Kidney (tissue), 14 donors: ENCODE measurements around the gene NDUFA12. TPM values are rescaled to one million over a fixed set of nuclear protein-coding genes. Genes with fewer than 3 reads are reported as not detected.
A peak's percentile ranks its signal among the peaks of the same experiment; 100 is the strongest.

ENCODE experiments used
- DNase-seq, 5 donors: peaks; one replicate each; pipeline ENCODE4 v3.0.0-alpha.2; 2013 to 2020
- FAIRE-seq: peaks from 2 replicates; lab custom pipeline; 2012; peaks lifted over from hg19 to GRCh38; lab: Jason Lieb, UNC
- H3K27ac ChIP-seq, 2 donors: one replicate each; pipeline ENCODE4 v1.7.0; 2013; ENCODE audit warnings: low read depth in 2 of 2, low read length in 2 of 2, inconsistent platforms in 1 of 2
- H3K27me3 ChIP-seq: one replicate; pipeline ENCODE4 v1.7.1; 2013; ENCODE audit warnings: low read length, inconsistent platforms; ENCODE audit not compliant: control insufficient read depth, insufficient read depth
- H3K36me3 ChIP-seq, 3 donors: one replicate each; pipeline versions ENCODE4 v1.7.0 to v1.7.1; 2013; ENCODE audit warnings: low read length in 3 of 3, control low read depth in 1 of 3, inconsistent platforms in 1 of 3; ENCODE audit not compliant: insufficient read depth in 3 of 3, control insufficient read depth in 2 of 3
- H3K4me1 ChIP-seq, 3 donors: one replicate each; pipeline versions ENCODE4 v1.7.0 to v1.7.1; 2013; ENCODE audit warnings: low read length in 3 of 3, inconsistent platforms in 1 of 3, low read depth in 1 of 3; ENCODE audit not compliant: control insufficient read depth in 2 of 3, insufficient read depth in 2 of 3
- H3K4me3 ChIP-seq, 3 donors: one replicate each; pipeline versions ENCODE4 v1.7.0 to v1.8.1; 2013; ENCODE audit warnings: low read length in 3 of 3, control low read depth in 1 of 3, inconsistent platforms in 1 of 3
- H3K9ac ChIP-seq, 3 donors: one replicate each; pipeline versions ENCODE4 v1.7.0 to v1.7.1; 2013; ENCODE audit warnings: low read length in 3 of 3, control low read depth in 1 of 3, inconsistent platforms in 1 of 3
- H3K9me3 ChIP-seq, 3 donors: one replicate each; pipeline versions ENCODE4 v1.7.0 to v1.7.1; 2013; ENCODE audit warnings: low read length in 3 of 3, control low read depth in 1 of 3, inconsistent platforms in 1 of 3; ENCODE audit not compliant: control insufficient read depth in 2 of 3, insufficient read depth in 1 of 3
- intact Hi-C: fragments of 100-400 bp; cut with DNase I; formaldehyde crosslinking; loops from one replicate; pipeline ENCODE4 v1.11.1; 2022
- polyA plus RNA-seq: library from polyadenylated mRNA; stranded (reverse); fragments of 350-450 nt; fragmentation: Illumina TruSeq; extraction: RNeasy Lipid Tissue Mini Kit (QIAGEN cat#74804); gene quantifications from one replicate; pipeline ENCODE4 v1.2.3, GENCODE V29; 2014; ENCODE audit warnings: low read depth, low replicate concordance; ENCODE audit not compliant: insufficient read depth
- total RNA-seq: library from RNA; stranded (reverse); fragmentation: NEBNext Ultra II Directional; extraction: Animal tissue kit (Norgen Biotek cat#: 25700); gene quantifications from one replicate; pipeline ENCODE4 v1.2.1, GENCODE V29; 2021
- TF ChIP-seq, protein P1 (sequence below): IDR thresholded peaks from 3 replicates; pipeline ENCODE4 v1.5.1; 2012; ENCODE audit warnings: mild to moderate bottlenecking, moderate library complexity, borderline replicate concordance; ENCODE audit not compliant: insufficient read depth; ENCODE audit errors: extremely low read depth
- donor health status: control.
- donor health status: control.
- donor health status: control.
- donor health status: control.
- donor health status: control.
- donor health status: DM: yes; HTN: yes; CAD: no.
- donor health status: Normal renal cell carcinoma (clear cell type).

NDUFA12 gene
- total and polyA plus RNA-seq, 2 donors from 2014 or later: 79.0 to 246 TPM

DNA sequence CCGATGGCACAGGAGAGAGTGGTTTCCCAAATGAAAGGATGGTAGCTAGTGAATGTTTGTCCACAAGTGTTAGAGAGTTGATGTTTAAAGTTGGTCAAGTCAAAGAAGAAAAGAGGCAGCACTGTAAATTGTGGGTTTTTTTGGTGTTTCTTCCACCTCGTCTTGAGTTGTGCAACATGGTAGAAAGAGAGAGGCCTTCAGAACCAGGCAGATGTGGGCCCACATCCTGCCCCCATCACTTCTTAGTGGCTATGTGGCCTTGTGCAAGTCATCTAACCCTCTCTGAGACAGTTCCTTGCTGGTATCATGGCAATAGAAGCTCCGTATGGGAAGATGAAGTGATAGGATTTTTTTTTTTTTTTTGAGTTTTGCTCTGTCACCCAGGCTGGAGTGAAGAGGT, 60.8 kb downstream of the NDUFA12 start:
- H3K4me1 ChIP-seq: peaks cover 0 to 3% (median 0%) of the 10 kb centered on the region in 3 donors
- no peaks in the 10 kb centered on the region for H3K27me3 ChIP-seq
- no peak overlapping the region for H3K9ac ChIP-seq
- TF ChIP-seq, protein P1, sequence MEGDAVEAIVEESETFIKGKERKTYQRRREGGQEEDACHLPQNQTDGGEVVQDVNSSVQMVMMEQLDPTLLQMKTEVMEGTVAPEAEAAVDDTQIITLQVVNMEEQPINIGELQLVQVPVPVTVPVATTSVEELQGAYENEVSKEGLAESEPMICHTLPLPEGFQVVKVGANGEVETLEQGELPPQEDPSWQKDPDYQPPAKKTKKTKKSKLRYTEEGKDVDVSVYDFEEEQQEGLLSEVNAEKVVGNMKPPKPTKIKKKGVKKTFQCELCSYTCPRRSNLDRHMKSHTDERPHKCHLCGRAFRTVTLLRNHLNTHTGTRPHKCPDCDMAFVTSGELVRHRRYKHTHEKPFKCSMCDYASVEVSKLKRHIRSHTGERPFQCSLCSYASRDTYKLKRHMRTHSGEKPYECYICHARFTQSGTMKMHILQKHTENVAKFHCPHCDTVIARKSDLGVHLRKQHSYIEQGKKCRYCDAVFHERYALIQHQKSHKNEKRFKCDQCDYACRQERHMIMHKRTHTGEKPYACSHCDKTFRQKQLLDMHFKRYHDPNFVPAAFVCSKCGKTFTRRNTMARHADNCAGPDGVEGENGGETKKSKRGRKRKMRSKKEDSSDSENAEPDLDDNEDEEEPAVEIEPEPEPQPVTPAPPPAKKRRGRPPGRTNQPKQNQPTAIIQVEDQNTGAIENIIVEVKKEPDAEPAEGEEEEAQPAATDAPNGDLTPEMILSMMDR: no peak
- no peak overlapping the region for H3K4me3 ChIP-seq
- H3K9me3 ChIP-seq: no peaks in the 10 kb centered on the region
- intact Hi-C loops: no loop called here
- DNase-seq (no peak), FAIRE-seq (no peak)
- no peak overlapping the region for H3K27ac ChIP-seq
- H3K36me3 ChIP-seq: no peaks in the 10 kb centered on the region

DNA sequence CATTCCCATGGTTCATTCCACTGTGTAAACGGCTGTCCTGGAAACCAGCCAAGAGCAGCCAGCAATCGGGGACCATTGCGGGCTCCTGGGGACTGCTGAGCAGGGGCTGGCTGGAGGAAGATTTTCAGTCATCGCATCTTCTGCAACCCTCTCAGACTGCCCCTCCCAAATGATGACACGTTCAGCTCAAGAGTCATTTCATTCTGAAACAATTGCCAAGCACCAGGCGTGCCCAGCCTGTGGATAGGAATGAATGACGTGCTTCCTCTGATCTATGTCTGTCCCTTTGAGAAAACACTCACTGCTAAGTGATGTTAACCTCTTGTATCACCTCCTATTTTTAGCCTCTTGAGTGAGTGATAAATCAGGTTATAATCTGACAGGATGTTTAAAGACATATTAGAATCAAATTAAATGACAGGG, 62.0 kb downstream of the NDUFA12 start:
- H3K9ac ChIP-seq: no peak overlapping the region
- no peak overlapping the region for H3K27ac ChIP-seq
- DNase-seq (peak in 2 of 5 donors; percentile 16 to 34), FAIRE-seq (no peak)
- peaks cover 0 to 3% (median 0%) of the 10 kb centered on the region in 3 donors for H3K4me1 ChIP-seq
- TF ChIP-seq, protein P1: no peak
- no peaks in the 10 kb centered on the region for H3K9me3 ChIP-seq
- intact Hi-C loops: no loop called here
- no peak overlapping the region for H3K4me3 ChIP-seq
- H3K36me3 ChIP-seq: no peaks in the 10 kb centered on the region
- no peaks in the 10 kb centered on the region for H3K27me3 ChIP-seq

DNA sequence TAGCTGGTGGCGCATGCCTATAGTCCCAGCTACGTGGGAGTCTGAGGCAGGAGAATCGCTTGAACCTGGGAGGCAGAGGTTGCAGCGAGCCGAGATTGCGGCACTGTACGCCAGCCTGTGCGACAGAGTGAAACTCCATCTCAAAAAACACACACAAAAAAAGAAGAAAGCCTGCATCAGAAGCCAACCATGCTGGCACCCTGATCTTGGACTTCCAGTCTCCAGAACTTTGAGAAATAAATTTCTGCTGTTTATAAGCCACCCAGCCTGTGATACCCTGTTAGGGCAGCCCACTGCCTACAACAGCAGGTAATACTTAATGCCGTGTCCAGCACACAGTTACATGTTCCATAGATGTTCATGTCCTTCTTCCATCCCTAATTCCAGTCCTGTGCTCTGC, 62.7 kb downstream of the NDUFA12 start:
- Histone ChIP-seq H3K9ac (no peak overlapping the region), H3K4me1 (peaks cover 0 to 3% (median 0%) of the 10 kb centered on the region in 3 donors), H3K27ac (no peak overlapping the region), H3K27me3 (no peaks in the 10 kb centered on the region), H3K36me3 (no peaks in the 10 kb centered on the region), H3K9me3 (no peaks in the 10 kb centered on the region), H3K4me3 (no peak overlapping the region)
- TF ChIP-seq, protein P1: no peak
- DNase-seq (no peak), FAIRE-seq (no peak)
- intact Hi-C loops: no loop called here

DNA sequence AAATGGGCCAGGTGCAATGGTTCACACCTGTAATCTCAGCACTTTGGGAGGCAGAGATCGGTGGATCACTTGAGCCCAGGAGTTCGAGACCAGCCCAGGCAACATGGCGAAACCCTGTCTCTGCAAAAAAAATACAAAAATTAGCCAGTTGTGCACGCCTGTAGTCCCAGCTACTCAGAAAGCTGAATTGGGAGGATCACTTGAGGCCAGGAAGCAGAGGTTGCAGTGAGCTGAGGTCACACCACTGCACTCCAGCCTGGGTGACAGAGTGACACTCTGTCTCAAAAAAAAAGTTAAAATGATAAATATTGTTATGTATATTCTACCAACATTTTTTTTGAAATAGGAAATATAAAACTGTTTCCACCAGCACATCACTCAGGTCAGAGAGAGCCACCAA, 64.9 kb downstream of the NDUFA12 start:
- Histone ChIP-seq H3K27me3 (no peaks in the 10 kb centered on the region), H3K9ac (no peak overlapping the region), H3K9me3 (no peaks in the 10 kb centered on the region), H3K4me3 (no peak overlapping the region), H3K27ac (no peak overlapping the region), H3K4me1 (peaks cover 0 to 3% (median 0%) of the 10 kb centered on the region in 3 donors), H3K36me3 (no peaks in the 10 kb centered on the region)
- TF ChIP-seq, protein P1: no peak
- intact Hi-C loops: no loop called here
- DNase-seq: no peak
- FAIRE-seq: no peak
